ENCODE measurements around the gene C6orf141.

The C6orf141 gene

DNA sequence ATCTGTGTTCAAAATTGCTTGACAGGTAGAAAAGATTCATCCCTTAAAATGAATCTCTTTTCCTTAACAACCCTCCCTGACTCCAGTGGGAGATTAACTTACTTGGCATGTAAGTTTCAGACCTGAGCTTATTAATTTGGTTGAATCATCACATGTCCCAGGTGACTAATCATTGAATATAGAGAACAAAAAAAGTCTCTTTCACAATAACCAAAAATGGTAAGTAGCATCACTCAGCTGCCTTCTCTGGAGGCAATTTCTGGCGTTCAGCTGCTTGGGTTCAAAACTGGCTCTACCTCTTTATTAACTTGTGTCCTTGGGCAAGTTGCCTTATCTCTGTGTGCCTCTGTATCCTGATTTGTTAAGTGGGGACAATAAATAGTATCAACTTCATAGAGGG, 2.9 kb downstream of the C6orf141 start:
- Histone ChIP-seq H3K27ac (no peak overlapping the region), H3K9ac (no peak overlapping the region), H3K36me3 (ENCODE audit: control insufficient read depth, insufficient read depth, low read length) (no peaks in the 10 kb centered on the region), H2AFZ (no peak overlapping the region), H3K4me1 (peaks cover 2% of the 10 kb centered on the region), H3K4me2 (ENCODE audit: low read length) (no peak overlapping the region), H3K9me3 (ENCODE audit: control insufficient read depth, low read length) (no peaks in the 10 kb centered on the region), H3K27me3 (ENCODE audit: control insufficient read depth, insufficient read depth, low read length) (no peaks in the 10 kb centered on the region), H3K79me2 (no peaks in the 10 kb centered on the region), H3K4me3 (ENCODE audit: low read depth, low read length) (no peak overlapping the region)
- TF ChIP-seq, protein P1, sequence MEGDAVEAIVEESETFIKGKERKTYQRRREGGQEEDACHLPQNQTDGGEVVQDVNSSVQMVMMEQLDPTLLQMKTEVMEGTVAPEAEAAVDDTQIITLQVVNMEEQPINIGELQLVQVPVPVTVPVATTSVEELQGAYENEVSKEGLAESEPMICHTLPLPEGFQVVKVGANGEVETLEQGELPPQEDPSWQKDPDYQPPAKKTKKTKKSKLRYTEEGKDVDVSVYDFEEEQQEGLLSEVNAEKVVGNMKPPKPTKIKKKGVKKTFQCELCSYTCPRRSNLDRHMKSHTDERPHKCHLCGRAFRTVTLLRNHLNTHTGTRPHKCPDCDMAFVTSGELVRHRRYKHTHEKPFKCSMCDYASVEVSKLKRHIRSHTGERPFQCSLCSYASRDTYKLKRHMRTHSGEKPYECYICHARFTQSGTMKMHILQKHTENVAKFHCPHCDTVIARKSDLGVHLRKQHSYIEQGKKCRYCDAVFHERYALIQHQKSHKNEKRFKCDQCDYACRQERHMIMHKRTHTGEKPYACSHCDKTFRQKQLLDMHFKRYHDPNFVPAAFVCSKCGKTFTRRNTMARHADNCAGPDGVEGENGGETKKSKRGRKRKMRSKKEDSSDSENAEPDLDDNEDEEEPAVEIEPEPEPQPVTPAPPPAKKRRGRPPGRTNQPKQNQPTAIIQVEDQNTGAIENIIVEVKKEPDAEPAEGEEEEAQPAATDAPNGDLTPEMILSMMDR (IDR thresholded peaks at IDR 0.05) = no peak

DNA sequence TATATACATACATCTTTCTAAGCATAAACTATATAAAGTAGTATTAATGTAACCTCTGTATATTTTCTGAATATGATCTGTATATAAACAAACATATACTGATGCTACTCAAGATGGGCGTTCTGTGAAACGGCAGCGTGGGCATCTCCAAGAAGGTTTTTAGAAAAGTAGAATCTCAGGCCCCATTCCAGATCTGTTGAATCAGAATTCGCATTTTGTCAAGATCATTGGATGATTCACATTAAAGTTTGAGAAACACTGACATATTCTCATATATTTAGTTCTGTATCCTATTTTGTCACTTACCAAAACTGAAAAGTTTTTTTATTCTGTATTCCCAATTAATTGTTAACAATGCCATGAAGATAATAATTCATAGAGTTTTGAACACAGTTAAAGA, 5.5 kb downstream of the C6orf141 start:
- Histone ChIP-seq H3K27ac (no peak overlapping the region), H3K79me2 (no peaks in the 10 kb centered on the region), H2AFZ (no peak overlapping the region), H3K4me3 (ENCODE audit: low read depth, low read length) (no peak overlapping the region), H3K27me3 (ENCODE audit: control insufficient read depth, insufficient read depth, low read length) (no peaks in the 10 kb centered on the region), H3K9me3 (ENCODE audit: control insufficient read depth, low read length) (no peaks in the 10 kb centered on the region), H3K9ac (no peak overlapping the region), H3K4me2 (ENCODE audit: low read length) (no peak overlapping the region), H3K4me1 (peaks cover 2% of the 10 kb centered on the region), H3K36me3 (ENCODE audit: control insufficient read depth, insufficient read depth, low read length) (no peaks in the 10 kb centered on the region)
- TF ChIP-seq, protein P1 (IDR thresholded peaks at IDR 0.05) = no peak

DNA sequence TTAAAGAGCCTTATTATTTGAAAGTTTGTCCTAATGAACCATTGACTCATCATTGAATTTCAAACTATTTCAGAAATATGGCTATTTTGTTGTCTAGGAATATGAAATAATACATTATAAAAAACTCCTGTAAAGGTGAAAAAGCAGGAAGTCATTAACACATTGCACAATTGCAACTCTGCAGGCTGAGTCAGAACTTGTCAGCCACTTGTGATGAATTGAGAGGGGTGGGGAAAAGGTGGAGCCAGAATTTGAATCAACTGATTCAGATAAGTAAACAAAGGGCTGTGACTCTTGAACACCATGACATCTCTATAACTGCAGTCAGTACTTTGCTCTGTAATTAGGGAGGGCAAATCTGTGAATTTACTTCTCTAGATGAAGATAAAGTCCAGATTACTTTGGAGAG, 6.0 kb downstream of the C6orf141 start:
- H3K4me2 ChIP-seq (ENCODE audit: low read length) = no peak overlapping the region
- H3K79me2 ChIP-seq = no peaks in the 10 kb centered on the region
- H3K36me3 ChIP-seq (ENCODE audit: control insufficient read depth, insufficient read depth, low read length) = no peaks in the 10 kb centered on the region
- TF ChIP-seq, protein P1 (IDR thresholded peaks at IDR 0.05) = no peak
- no peaks in the 10 kb centered on the region for H3K4me1 ChIP-seq
- H3K27ac ChIP-seq = no peak overlapping the region
- no peaks in the 10 kb centered on the region for H3K27me3 ChIP-seq (ENCODE audit: control insufficient read depth, insufficient read depth, low read length)
- H3K9ac ChIP-seq = no peak overlapping the region
- H3K9me3 ChIP-seq (ENCODE audit: control insufficient read depth, low read length) = no peaks in the 10 kb centered on the region
- no peak overlapping the region for H2AFZ ChIP-seq
- no peak overlapping the region for H3K4me3 ChIP-seq (ENCODE audit: low read depth, low read length)

DNA sequence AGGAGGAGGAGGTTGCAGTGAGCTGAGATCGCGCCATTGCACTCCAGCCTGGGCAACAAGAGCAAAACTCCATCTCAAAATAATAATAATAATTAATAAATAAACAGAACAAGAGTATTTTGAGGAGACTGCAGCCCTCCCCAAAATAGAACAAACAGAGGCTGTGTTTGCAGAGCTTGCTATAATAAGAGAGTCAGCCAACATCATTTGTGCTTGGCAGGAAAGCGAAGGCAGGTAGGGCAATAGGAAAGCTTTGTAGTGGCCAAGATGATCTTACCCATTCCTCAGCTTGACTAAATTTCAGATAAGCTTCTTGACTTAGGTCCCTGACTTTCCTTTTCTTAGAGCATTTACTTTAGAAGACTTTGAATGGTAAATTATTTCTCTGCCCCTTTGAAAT, 6.7 kb downstream of the C6orf141 start:
- H3K4me2 ChIP-seq (ENCODE audit: low read length) = no peak overlapping the region
- no peak overlapping the region for H3K9ac ChIP-seq
- H3K4me1 ChIP-seq = no peaks in the 10 kb centered on the region

DNA sequence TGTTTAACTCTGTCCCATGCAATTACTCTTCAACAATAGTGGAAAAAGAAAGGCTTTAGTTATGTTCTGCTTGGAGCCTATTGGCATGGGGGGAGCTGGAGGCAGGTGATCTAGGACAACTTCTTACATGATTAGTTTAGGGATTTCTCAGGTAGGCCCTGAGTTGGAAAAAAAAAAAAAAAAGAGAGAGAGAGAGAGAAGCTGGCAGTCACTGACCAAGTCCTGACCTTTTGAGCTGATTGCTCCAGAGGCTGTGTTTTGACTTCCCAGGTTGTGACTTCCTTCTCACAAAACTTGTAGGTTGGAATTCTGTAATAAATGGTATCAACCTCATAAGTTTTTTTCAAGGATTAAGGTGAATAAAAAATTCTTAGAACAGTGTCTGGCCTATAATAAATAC, 7.8 kb downstream of the C6orf141 start:
- H3K9me3 ChIP-seq (ENCODE audit: control insufficient read depth, low read length) = no peaks in the 10 kb centered on the region
- TF ChIP-seq, protein P1 (IDR thresholded peaks at IDR 0.05) = no peak
- no peaks in the 10 kb centered on the region for H3K4me1 ChIP-seq
- no peak overlapping the region for H3K9ac ChIP-seq
- no peak overlapping the region for H3K4me2 ChIP-seq (ENCODE audit: low read length)
- H2AFZ ChIP-seq = no peak overlapping the region
- H3K27me3 ChIP-seq (ENCODE audit: control insufficient read depth, insufficient read depth, low read length) = no peaks in the 10 kb centered on the region
- no peaks in the 10 kb centered on the region for H3K79me2 ChIP-seq
- no peaks in the 10 kb centered on the region for H3K36me3 ChIP-seq (ENCODE audit: control insufficient read depth, insufficient read depth, low read length)
- no peak overlapping the region for H3K4me3 ChIP-seq (ENCODE audit: low read depth, low read length)
- H3K27ac ChIP-seq = no peak overlapping the region

More for the DNA sequence above, 6.7 kb downstream of the C6orf141 start:
- H3K27ac ChIP-seq = no peak overlapping the region
- no peaks in the 10 kb centered on the region for H3K36me3 ChIP-seq (ENCODE audit: control insufficient read depth, insufficient read depth, low read length)
- no peaks in the 10 kb centered on the region for H3K27me3 ChIP-seq (ENCODE audit: control insufficient read depth, insufficient read depth, low read length)
- no peak overlapping the region for H2AFZ ChIP-seq
- H3K9me3 ChIP-seq (ENCODE audit: control insufficient read depth, low read length) = no peaks in the 10 kb centered on the region
- TF ChIP-seq, protein P1 (IDR thresholded peaks at IDR 0.05) = no peak
- H3K4me3 ChIP-seq (ENCODE audit: low read depth, low read length) = no peak overlapping the region
- no peaks in the 10 kb centered on the region for H3K79me2 ChIP-seq
